Endothelial cell of umbilical vein (primary cell): ENCODE measurements around the gene LRP1. TPM values are rescaled to one million over a fixed set of nuclear protein-coding genes. Genes with fewer than 3 reads are reported as not detected.

Experiments
- BruUV-seq: library from RNA; stranded (reverse); fragments of 400-500 nt; replicated peaks from 2 replicates; lab custom pipeline; 2021; lab: Mats Ljungman, UMichigan
- CTCF ChIA-PET: fragments of 300-600, 350-600 bp; sonication (Branson Sonifier 250); formaldehyde crosslinking; loops from one replicate; lab custom pipeline; 2021; ENCODE audit warnings: antibody characterized with exemption, inconsistent platforms; lab: Charles Lee
- POLR2A ChIA-PET: fragments of 300-600, 350-600 bp; sonication (Branson Sonifier 250); formaldehyde crosslinking; loops from one replicate; lab custom pipeline; 2021; ENCODE audit warnings: antibody characterized with exemption, inconsistent platforms; lab: Charles Lee
- DNase-seq: peaks from one replicate; pipeline ENCODE4 v3.0.0-alpha.2; 2011; ENCODE audit warnings: low read depth, low spot score
- FAIRE-seq: peaks from 2 replicates; lab custom pipeline; 2011; peaks lifted over from hg19 to GRCh38; lab: Jason Lieb, UNC
- H2AFZ ChIP-seq: 2 replicates; pipeline ENCODE4 v1.6.0; 2012; ENCODE audit warnings: low read depth, low read length, control low read depth, inconsistent platforms
- H3K27ac ChIP-seq: 2 replicates; pipeline ENCODE4 v1.5.1; 2011; ENCODE audit warnings: low read depth, mild to moderate bottlenecking, control low read depth, low read length, moderate library complexity; ENCODE audit not compliant: insufficient read depth
- H3K27me3 ChIP-seq, 2 experiments: 2 replicates each; pipeline versions ENCODE4 v1.6.0 to v1.6.1; 2011; ENCODE audit warnings: low read length in 2 of 2, mixed read lengths in 1 of 2; ENCODE audit not compliant: control insufficient read depth in 2 of 2, insufficient read depth in 2 of 2
- H3K36me3 ChIP-seq, 2 experiments: 2 replicates in 1 of 2; 3 replicates in 1 of 2; pipeline ENCODE4 v1.5.1; 2011; ENCODE audit warnings: low read length in 2 of 2, mild to moderate bottlenecking in 1 of 2, moderate library complexity in 1 of 2; ENCODE audit not compliant: control insufficient read depth in 2 of 2, insufficient read depth in 2 of 2; ENCODE audit errors: extremely low read depth in 1 of 2
- H3K4me1 ChIP-seq: 3 replicates; pipeline ENCODE4 v1.5.1; 2011; ENCODE audit warnings: mild to moderate bottlenecking, low read length; ENCODE audit not compliant: control insufficient read depth, insufficient read depth; ENCODE audit errors: extremely low read depth
- H3K4me2 ChIP-seq: 2 replicates; pipeline ENCODE4 v1.6.1; 2011; ENCODE audit warnings: low read length, control low read depth, mixed read lengths; ENCODE audit not compliant: insufficient read depth
- H3K4me3 ChIP-seq, 3 experiments: fragments of 200-600 bp in 1 of 3; sonication (generic), shearing (Covaris generic) in 1 of 3; replicated peaks in 1 of 3; 2 replicates each; pipeline ENCODE4 v1.5.1; 2011 to 2016; ENCODE audit warnings: control low read depth in 3 of 3, low read length in 3 of 3, mild to moderate bottlenecking in 2 of 3, inconsistent platforms in 1 of 3, low read depth in 1 of 3, moderate library complexity in 1 of 3; ENCODE audit not compliant: insufficient read depth in 1 of 3
- H3K79me2 ChIP-seq: 2 replicates; pipeline ENCODE4 v1.6.0; 2012; ENCODE audit warnings: low read length, inconsistent platforms; ENCODE audit not compliant: control insufficient read depth, insufficient read depth
- H3K9ac ChIP-seq: replicated peaks from 2 replicates; pipeline ENCODE3; 2011; ENCODE audit warnings: low read length, control low read depth; ENCODE audit not compliant: insufficient read depth; ENCODE audit errors: extremely low read depth
- H3K9me1 ChIP-seq: replicated peaks from 3 replicates; pipeline ENCODE4 v1.6.0; 2011; ENCODE audit warnings: mild to moderate bottlenecking, low read length; ENCODE audit not compliant: control insufficient read depth, insufficient read depth; ENCODE audit errors: extremely low read depth
- H3K9me3 ChIP-seq: replicated peaks from 2 replicates; pipeline ENCODE4 v1.5.1; 2012; ENCODE audit warnings: low read length, inconsistent platforms; ENCODE audit not compliant: control insufficient read depth, insufficient read depth
- H4K20me1 ChIP-seq: replicated peaks from 2 replicates; pipeline ENCODE3; 2011; ENCODE audit warnings: mild to moderate bottlenecking, low read length; ENCODE audit not compliant: control insufficient read depth, insufficient read depth; ENCODE audit errors: extremely low read depth
- CTCF ChIP-seq, 2 donors: IDR thresholded peaks; 1 replicate in 1 of 2; 2 replicates in 1 of 2; pipeline ENCODE4 v1.5.1; 2011; ENCODE audit warnings: low read length in 2 of 2, mild to moderate bottlenecking in 2 of 2, moderate library complexity in 2 of 2, control low read depth in 1 of 2, inconsistent platforms in 1 of 2, low read depth in 1 of 2; ENCODE audit not compliant: insufficient read depth in 1 of 2; ENCODE audit errors: extremely low read depth in 1 of 2
- EZH2 ChIP-seq: IDR thresholded peaks from 2 replicates; pipeline ENCODE4 v1.6.1; 2012; ENCODE audit warnings: borderline replicate concordance, low read depth, mild to moderate bottlenecking, moderate library complexity, low read length, inconsistent platforms; ENCODE audit not compliant: severe bottlenecking
- FOS ChIP-seq: IDR thresholded peaks from 2 replicates; pipeline ENCODE4 v1.6.1; 2011; ENCODE audit warnings: mild to moderate bottlenecking, low read length, moderate library complexity, borderline replicate concordance; ENCODE audit not compliant: insufficient read depth
- GATA2 ChIP-seq: IDR thresholded peaks from 2 replicates; pipeline ENCODE4 v1.7.0; 2011; ENCODE audit warnings: low read depth, mild to moderate bottlenecking, moderate library complexity, mixed read lengths, low read length; ENCODE audit not compliant: insufficient read length, insufficient read depth
- JUN ChIP-seq: IDR thresholded peaks from 2 replicates; pipeline ENCODE4 v1.6.1; 2011; ENCODE audit warnings: borderline replicate concordance, low read depth; ENCODE audit not compliant: insufficient read length, insufficient read depth
- MYC ChIP-seq: IDR thresholded peaks from one replicate; pipeline ENCODE4 v1.6.1; 2011; ENCODE audit warnings: mild to moderate bottlenecking, low read depth, low read length
- POLR2A ChIP-seq: IDR thresholded peaks from 2 replicates; pipeline ENCODE4 v1.6.1; 2012; ENCODE audit warnings: low read depth, mild to moderate bottlenecking, control low read depth, low read length
- POLR2AphosphoS5 ChIP-seq: IDR thresholded peaks from 2 replicates; pipeline ENCODE4 v1.6.1; 2012; ENCODE audit warnings: low read depth, mild to moderate bottlenecking, control low read depth, low read length, moderate library complexity; ENCODE audit not compliant: insufficient read depth
- dilution Hi-C: fragments of 300-500 bp; cut with MboI; formaldehyde crosslinking; loops from one replicate; pipeline ENCODE4 v1.15.0; 2019; ENCODE audit warnings: low sequenced_read_pairs; ENCODE audit not compliant: extremely low pct_ligation_motif_present
- intact Hi-C: fragments of 100-400 bp; cut with micrococcal nuclease; formaldehyde crosslinking; loops from one replicate; pipeline ENCODE4 v1.10.0; 2022
- polyA plus RNA-seq, 4 experiments: library from polyadenylated mRNA; depleted of rRNA in 3 of 4; stranded (reverse) in 3 of 4; unstranded in 1 of 4; fragments of >200 nt; gene quantifications; 2 replicates each; pipeline versions ENCODE4 v1.2.1 to v1.2.3, GENCODE V29; 2011 to 2012; ENCODE audit warnings: missing spikeins in 1 of 4
- total RNA-seq: library from RNA; stranded (reverse); gene quantifications from 2 replicates; pipeline ENCODE4 v1.2.3, GENCODE V29; 2021
- TF ChIP-seq, protein P1 (sequence below): IDR thresholded peaks from 2 replicates; pipeline ENCODE4 v1.6.1; 2011; ENCODE audit not compliant: insufficient read depth, insufficient read length

LRP1 gene
- total and polyA plus RNA-seq, 2 donors (not counting 3 experiments of a cell fraction or from before 2014, with no cell fraction given), result 1.6 to 4.6 TPM

DNA sequence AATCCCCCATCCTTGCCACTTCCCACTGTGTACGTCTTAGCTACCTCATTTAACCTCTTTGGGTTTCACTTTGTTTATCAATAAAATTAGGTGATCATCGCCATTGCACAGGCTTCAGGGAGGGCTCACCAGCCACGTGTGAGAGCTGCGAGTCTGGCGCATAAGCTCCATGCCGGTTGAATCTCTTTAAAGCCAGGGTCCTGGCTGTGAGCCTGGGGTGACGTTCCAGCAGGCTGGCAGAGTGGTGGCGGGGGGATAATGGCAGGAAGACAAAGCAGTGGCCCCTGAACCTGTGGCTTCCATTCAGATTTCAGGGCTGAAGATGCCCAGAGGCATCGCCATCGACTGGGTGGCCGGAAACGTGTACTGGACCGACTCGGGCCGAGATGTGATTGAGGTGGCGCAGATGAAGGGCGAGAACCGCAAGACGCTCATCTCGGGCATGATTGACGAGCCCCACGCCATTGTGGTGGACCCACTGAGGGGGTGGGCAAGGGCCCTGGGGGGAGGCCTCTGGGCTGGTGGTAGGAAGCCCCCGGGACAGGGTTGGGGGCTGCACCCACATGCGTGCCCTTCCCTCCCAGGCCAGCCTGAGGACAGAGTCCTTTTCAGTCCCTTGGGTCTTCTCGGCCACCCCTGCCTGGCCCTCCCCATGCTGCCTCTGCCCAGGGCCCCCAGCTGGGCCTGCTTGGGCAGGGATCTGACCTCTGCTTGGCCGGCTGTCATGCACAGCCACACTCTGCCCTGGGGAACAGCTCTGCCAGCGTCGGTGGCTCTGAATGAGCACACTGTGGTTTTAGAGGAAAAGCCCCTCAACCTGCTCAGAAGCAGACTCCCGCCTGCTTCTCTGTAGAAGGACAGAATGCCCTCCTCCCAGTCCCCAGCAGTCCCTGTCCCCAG, 79.7 kb downstream of the LRP1 start:
- Histone ChIP-seq H4K20me1 (no peaks in the 10 kb centered on the region), H3K9ac (no peak overlapping the region), H3K27ac (no peak overlapping the region), H3K4me1 (no peaks in the 10 kb centered on the region), H3K27me3 (no peaks in the 10 kb centered on the region), H3K4me2 (no peak overlapping the region), H3K36me3 (no peaks in the 10 kb centered on the region), H3K4me3 (no peak overlapping the region), H3K9me3 (no peaks in the 10 kb centered on the region), H3K79me2 (no peaks in the 10 kb centered on the region), H2AFZ (no peak overlapping the region), H3K9me1 (no peaks in the 10 kb centered on the region)
- DNase-seq, result no peak
- TF ChIP-seq GATA2 (no peak), JUN (no peak), MYC (no peak), POLR2A (no peak), FOS (no peak), EZH2 (no peak), CTCF (IDR thresholded peaks at IDR 0.05; ENCODE audit: extremely low read depth in 1 of 2, insufficient read depth in 1 of 2, low read depth in 1 of 2, low read length in 2 of 2) (no peak), POLR2AphosphoS5 (no peak)
- TF ChIP-seq, protein P1, sequence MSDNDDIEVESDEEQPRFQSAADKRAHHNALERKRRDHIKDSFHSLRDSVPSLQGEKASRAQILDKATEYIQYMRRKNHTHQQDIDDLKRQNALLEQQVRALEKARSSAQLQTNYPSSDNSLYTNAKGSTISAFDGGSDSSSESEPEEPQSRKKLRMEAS, result no peak
- POLR2A ChIA-PET, result no interaction called here
- dilution Hi-C loops (no loop called here), intact Hi-C loops (no loop called here)
- no peak for FAIRE-seq
- no TSS peak for BruUV-seq
- CTCF ChIA-PET, result interaction anchor here (1.0 to 3.8 kb wide), 4 partner anchors 21 to 37 kb away, joined by 3 to 13 read pairs (median 4); partner anchors contain the start of gene SHMT2
